Smooth muscle cell of the umbilical artery (primary cell): ENCODE results near the gene DEK. TPM values are rescaled to one million over a fixed set of nuclear protein-coding genes. Genes with fewer than 3 reads are reported as not detected.

Experiments used
- total RNA-seq: library from RNA; depleted of rRNA; stranded (reverse); fragments of >200 nt; gene quantifications from 2 replicates; pipeline ENCODE4 v1.2.3, GENCODE V29; 2014

Gene DEK
- 58.2 and 66.3 TPM in 2 replicates for total RNA-seq

GRCh38 chr6:18264219-18264922 is at the start of gene DEK:
TSS of gene DEK (minus strand) at chr6:18264530. CDS start at chr6:18263987, 543 bp downstream.

Other genes with a start within 250 kb of the DEK start
- gene NHLRC1, start 141.9 kb downstream of the DEK start, total RNA-seq: 2.1 and 2.4 TPM in 2 replicates
- gene TPMT, start 109.5 kb downstream of the DEK start, total RNA-seq: 11.3 and 24.0 TPM in 2 replicates
- gene KDM1B, start 109.1 kb downstream of the DEK start, total RNA-seq: 21.7 and 47.7 TPM in 2 replicates
- gene RNF144B, start 122.8 kb upstream of the DEK start, total RNA-seq: 0.74 and 1.8 TPM in 2 replicates